HepG2 (cell line): ENCODE measurements around the gene BCORL1. TPM values are rescaled to one million over a fixed set of nuclear protein-coding genes. Genes with fewer than 3 reads are reported as not detected.

Source experiments
- ATAC-seq: fragments of 200-7000 bp; cut with Tn5 transposase; 3 replicates; pipeline ENCODE4 v1.9.1; 2020; ENCODE audit warnings: mild to moderate bottlenecking, moderate library complexity
- BruUV-seq: library from RNA; stranded (reverse); fragments of 400-500 nt; replicated peaks from 2 replicates; lab custom pipeline; 2021; lab: Mats Ljungman, UMichigan
- CTCF ChIA-PET: fragments of 300-600 bp; formaldehyde crosslinking; extraction: SDS; loops from one replicate; lab custom pipeline; 2021; ENCODE audit warnings: low total read pairs, inconsistent platforms, low intra/inter-chr PET ratio; lab: Yijun Ruan, JAX
- POLR2A ChIA-PET: fragments of 350-600 bp; sonication (Branson Sonifier 250); formaldehyde crosslinking; loops from one replicate; lab custom pipeline; 2020; ENCODE audit warnings: antibody characterized with exemption, inconsistent platforms; lab: Yijun Ruan, JAX
- DNase-seq: peaks from one replicate; pipeline ENCODE4 v3.0.0-alpha.2; 2015; ENCODE audit warnings: low spot score
- FAIRE-seq: peaks from 3 replicates; lab custom pipeline; 2011; peaks lifted over from hg19 to GRCh38; lab: Jason Lieb, UNC
- H2AFZ ChIP-seq: one replicate; pipeline ENCODE4 v1.6.1; 2011; ENCODE audit warnings: low read length, inconsistent platforms
- H3K27ac ChIP-seq: fragments of 300-600 bp; 3 replicates; pipeline ENCODE4 v1.8.0; 2011; ENCODE audit warnings: mixed run types, mild to moderate bottlenecking, mixed read lengths, low read length, inconsistent platforms; ENCODE audit not compliant: insufficient read depth; ENCODE audit errors: extremely low read length
- H3K27me3 ChIP-seq, 2 experiments: fragments of 200-600 bp in 1 of 2; 2 replicates in 1 of 2; 3 replicates in 1 of 2; pipeline versions ENCODE4 v1.6.0 to v1.8.0; 2011; ENCODE audit warnings: low read length in 2 of 2, mild to moderate bottlenecking in 2 of 2, moderate library complexity in 2 of 2, inconsistent platforms in 1 of 2; ENCODE audit not compliant: insufficient read depth in 2 of 2, control insufficient read depth in 1 of 2
- H3K36me3 ChIP-seq, 2 experiments: fragments of 200-600 bp in 1 of 2; replicated peaks in 1 of 2; 2 replicates in 1 of 2; 3 replicates in 1 of 2; pipeline versions ENCODE4 v1.5.1 to v1.8.0; 2011; ENCODE audit warnings: low read length in 2 of 2, inconsistent platforms in 1 of 2; ENCODE audit not compliant: insufficient read depth in 2 of 2, control insufficient read depth in 1 of 2
- H3K4me1 ChIP-seq: 2 replicates; pipeline ENCODE4 v1.5.1; 2012; ENCODE audit warnings: low read length, inconsistent platforms; ENCODE audit not compliant: insufficient read depth
- H3K4me2 ChIP-seq: 2 replicates; pipeline ENCODE4 v1.6.0; 2011; ENCODE audit warnings: low read depth, low read length, inconsistent platforms
- H3K4me3 ChIP-seq, 3 experiments: fragments of 200-600 bp in 1 of 3; sonication (generic), shearing (Covaris generic) in 1 of 3; replicated peaks in 1 of 3; 2 replicates each; pipeline ENCODE4 v1.5.1; 2011 to 2016; ENCODE audit warnings: low read length in 3 of 3, inconsistent platforms in 2 of 3, low read depth in 2 of 3, mild to moderate bottlenecking in 2 of 3, control low read depth in 1 of 3, mixed read lengths in 1 of 3; ENCODE audit not compliant: insufficient read depth in 1 of 3
- H3K79me2 ChIP-seq: one replicate; pipeline ENCODE4 v1.6.1; 2011; ENCODE audit warnings: low read length, inconsistent platforms; ENCODE audit not compliant: insufficient read depth
- H3K9ac ChIP-seq: 2 replicates; pipeline ENCODE4 v1.6.0; 2011; ENCODE audit warnings: mild to moderate bottlenecking, low read depth, low read length, inconsistent platforms; ENCODE audit not compliant: insufficient read depth
- H3K9me3 ChIP-seq: 2 replicates; pipeline ENCODE4 v1.5.1; 2012; ENCODE audit warnings: mild to moderate bottlenecking, low read length
- H4K20me1 ChIP-seq: 2 replicates; pipeline ENCODE4 v1.6.0; 2011; ENCODE audit warnings: inconsistent platforms, mild to moderate bottlenecking, low read length, moderate library complexity; ENCODE audit not compliant: insufficient read depth
- DNMT1 ChIP-seq: sonication (generic); formaldehyde crosslinking; IDR thresholded peaks from 2 replicates; pipeline ENCODE4 v1.5.1; 2020; ENCODE audit warnings: mild to moderate bottlenecking, missing genetic modification reagents
- GFI1 ChIP-seq: sonication (generic); formaldehyde crosslinking; IDR thresholded peaks from 2 replicates; pipeline ENCODE4 v1.5.0; 2020; ENCODE audit warnings: missing genetic modification reagents, mild to moderate bottlenecking, borderline replicate concordance
- GTF3A ChIP-seq: sonication (generic); formaldehyde crosslinking; conservative IDR thresholded peaks from 2 replicates; pipeline ENCODE4 v1.4.0; 2020; ENCODE audit warnings: mild to moderate bottlenecking, missing genetic modification reagents
- KDM2A ChIP-seq: sonication (generic); formaldehyde crosslinking; IDR thresholded peaks from 2 replicates; pipeline ENCODE4 v1.4.0; 2020; ENCODE audit warnings: low read depth, missing genetic modification reagents, borderline replicate concordance
- NR2F1 ChIP-seq, 2 experiments: fragments of 450-650 bp in 1 of 2; formaldehyde crosslinking in 1 of 2; IDR thresholded peaks; 2 replicates each; pipeline versions ENCODE4 v1.5.0 to v1.6.1; 2016 to 2020; ENCODE audit warnings: mild to moderate bottlenecking in 1 of 2, missing compliant biosample characterization in 1 of 2, missing genetic modification reagents in 1 of 2, moderate library complexity in 1 of 2
- NR3C1 ChIP-seq: sonication (generic); formaldehyde crosslinking; IDR thresholded peaks from 2 replicates; pipeline ENCODE4 v1.4.0; 2020; ENCODE audit warnings: missing genetic modification reagents
- PHF8 ChIP-seq: sonication (generic); formaldehyde crosslinking; IDR thresholded peaks from 2 replicates; pipeline ENCODE4 v1.5.0; 2020; ENCODE audit warnings: missing genetic modification reagents
- SMC3 ChIP-seq: IDR thresholded peaks from 2 replicates; pipeline ENCODE4 v1.6.1; 2011; ENCODE audit warnings: low read length, improper control_type of control experiment
- SYNCRIP ChIP-seq: fragments of 200-400 bp; formaldehyde crosslinking; IDR thresholded peaks from 2 replicates; pipeline ENCODE4 v1.6.1; 2018; ENCODE audit warnings: mild to moderate bottlenecking, low read depth, low read length; ENCODE audit not compliant: insufficient read depth
- ZGPAT ChIP-seq: IDR thresholded peaks from 2 replicates; pipeline ENCODE4 v1.6.1; 2016; ENCODE audit warnings: mild to moderate bottlenecking
- ZMAT5 ChIP-seq: sonication (generic); formaldehyde crosslinking; IDR thresholded peaks from 2 replicates; pipeline ENCODE4 v1.5.0; 2020; ENCODE audit warnings: mild to moderate bottlenecking, low read depth, missing genetic modification reagents, borderline replicate concordance
- ZNF224 ChIP-seq: sonication (generic); formaldehyde crosslinking; IDR thresholded peaks from 2 replicates; pipeline ENCODE4 v1.5.0; 2020; ENCODE audit warnings: mild to moderate bottlenecking, missing genetic modification reagents
- ZNF556 ChIP-seq: sonication (generic); formaldehyde crosslinking; IDR thresholded peaks from 2 replicates; pipeline ENCODE4 v1.4.0; 2020; ENCODE audit warnings: mild to moderate bottlenecking, missing genetic modification reagents, borderline replicate concordance
- ZNF780A ChIP-seq: sonication (generic); formaldehyde crosslinking; IDR thresholded peaks from 2 replicates; pipeline ENCODE4 v1.8.0; 2022; ENCODE audit warnings: mild to moderate bottlenecking, missing genetic modification reagents, moderate library complexity
- ZNF83 ChIP-seq: sonication (generic); formaldehyde crosslinking; IDR thresholded peaks from 2 replicates; pipeline ENCODE4 v1.4.0; 2020; ENCODE audit warnings: missing genetic modification reagents, mild to moderate bottlenecking, borderline replicate concordance
- WGBS: methylation state at CpG from one replicate; pipeline ENCODE4 v1.1.6; 2017; ENCODE audit warnings: low lambda C conversion rate; 5-methylcytosine and 5-hydroxymethylcytosine counted together
- in situ Hi-C: cut with HindIII; loops from 2 replicates; pipeline ENCODE4 v1.10.0; 2017; ENCODE audit warnings: low pct_unique_long_range_greater_than_20kb; ENCODE audit not compliant: extremely low pct_ligation_motif_present
- intact Hi-C: fragments of 100-400 bp; cut with micrococcal nuclease; formaldehyde crosslinking; loops from one replicate; pipeline ENCODE4 v1.10.0; 2022; ENCODE audit not compliant: unreplicated experiment
- polyA plus RNA-seq, 8 experiments: library from polyadenylated mRNA; depleted of rRNA in 3 of 8; stranded (reverse) in 7 of 8; unstranded in 1 of 8; fragments of >200 nt; fragmentation: Illumina TruSeq in 4 of 8; extraction: Trizol in 4 of 8; gene quantifications; 2 replicates each; pipeline versions ENCODE4 v1.2.1 to v1.2.3, GENCODE V29; 2011 to 2016; ENCODE audit warnings: low read depth in 4 of 8, missing spikeins in 1 of 8, mixed read lengths in 1 of 8; ENCODE audit not compliant: insufficient read depth in 1 of 8
- total RNA-seq, 5 experiments: library from RNA; depleted of rRNA; stranded (reverse); fragments of >200 nt; fragmentation: Illumina TruSeq; extraction: Trizol; gene quantifications; 2 replicates each; pipeline ENCODE4 v1.2.3, GENCODE V29; 2016; ENCODE audit warnings: low read depth in 1 of 5
- TF ChIP-seq, protein P1 (sequence below), 2 experiments: sonication (generic) in 1 of 2; formaldehyde crosslinking in 1 of 2; IDR thresholded peaks; 2 replicates each; pipeline versions ENCODE4 v1.4.0 to v1.6.1; 2018 to 2020; ENCODE audit warnings: missing genetic modification reagents in 2 of 2, borderline replicate concordance in 1 of 2, low read depth in 1 of 2, mild to moderate bottlenecking in 1 of 2, missing biosample characterization in 1 of 2
- TF ChIP-seq, protein P2 (sequence below): sonication (generic); formaldehyde crosslinking; IDR thresholded peaks from 2 replicates; pipeline ENCODE4 v1.4.0; 2020; ENCODE audit warnings: missing genetic modification reagents

BCORL1 gene
- total and polyA plus RNA-seq, 2 of the 13 experiments (the other 11 are each of a cell fraction or from before 2014, with no cell fraction given): 0.67 to 1.4 TPM

- TF ChIP-seq PHF8 (CRISPR knock-in tag): no peak
- no peak for TF ChIP-seq SYNCRIP
- no peak for TF ChIP-seq ZNF83 (CRISPR knock-in tag)
- no peak for TF ChIP-seq SMC3
- TF ChIP-seq ZNF224 (CRISPR knock-in tag): no peak
- no peak for TF ChIP-seq DNMT1
- no peak for TF ChIP-seq ZNF780A
- no peak for TF ChIP-seq NR3C1 (CRISPR knock-in tag)
- TF ChIP-seq, protein P1, sequence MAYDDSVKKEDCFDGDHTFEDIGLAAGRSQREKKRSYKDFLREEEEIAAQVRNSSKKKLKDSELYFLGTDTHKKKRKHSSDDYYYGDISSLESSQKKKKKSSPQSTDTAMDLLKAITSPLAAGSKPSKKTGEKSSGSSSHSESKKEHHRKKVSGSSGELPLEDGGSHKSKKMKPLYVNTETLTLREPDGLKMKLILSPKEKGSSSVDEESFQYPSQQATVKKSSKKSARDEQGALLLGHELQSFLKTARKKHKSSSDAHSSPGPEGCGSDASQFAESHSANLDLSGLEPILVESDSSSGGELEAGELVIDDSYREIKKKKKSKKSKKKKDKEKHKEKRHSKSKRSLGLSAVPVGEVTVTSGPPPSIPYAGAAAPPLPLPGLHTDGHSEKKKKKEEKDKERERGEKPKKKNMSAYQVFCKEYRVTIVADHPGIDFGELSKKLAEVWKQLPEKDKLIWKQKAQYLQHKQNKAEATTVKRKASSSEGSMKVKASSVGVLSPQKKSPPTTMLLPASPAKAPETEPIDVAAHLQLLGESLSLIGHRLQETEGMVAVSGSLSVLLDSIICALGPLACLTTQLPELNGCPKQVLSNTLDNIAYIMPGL (CRISPR knock-in tag; IDR thresholded peaks at IDR 0.05; ENCODE audit: borderline replicate concordance in 1 of 2, low read depth in 1 of 2): no peak
- TF ChIP-seq, all 625 proteins: peak for 0
Measured at GRCh38 chrX:129953881-129954280, 28.6 kb upstream of the BCORL1 start (continued).

GRCh38 chrX:129954804-129955203 is 27.6 kb upstream of the BCORL1 start:
- in situ Hi-C loops (no loop called here), intact Hi-C loops (no loop called here)
- Histone ChIP-seq H2AFZ (no peak overlapping the region), H3K36me3 (no peaks in the 10 kb centered on the region), H3K4me3 (no peak overlapping the region), H4K20me1 (no peaks in the 10 kb centered on the region), H3K9ac (no peak overlapping the region), H3K79me2 (no peaks in the 10 kb centered on the region), H3K27me3 (peaks cover 0 to 1% of the 10 kb centered on the region in 2 experiments; a peak in 1 of 5 replicates), H3K27ac (no peak overlapping the region), H3K4me1 (0 out of 2 replicates have a peak, but pooled peaks cover 11% of the 10 kb centered on the region), H3K9me3 (no peaks in the 10 kb centered on the region), H3K4me2 (no peak overlapping the region)
- BruUV-seq: no TSS peak
- whole genome bisulfite sequencing: 0% methylated on average over 1 of the region's 3 CpGs
- CTCF ChIA-PET: no interaction called here
- no peak for FAIRE-seq
- no peak for ATAC-seq
- DNase-seq: no peak
- POLR2A ChIA-PET: no interaction called here
- TF ChIP-seq ZGPAT (CRISPR knock-in tag) (no peak), ZNF556 (CRISPR knock-in tag) (no peak), NR2F1 (CRISPR knock-in tag; IDR thresholded peaks at IDR 0.05) (peak in 1 of 2 experiments; percentile 37; a peak in 1 of 4 replicates), GTF3A (CRISPR knock-in tag) (no peak), GFI1 (CRISPR knock-in tag) (peak; percentile 88), KDM2A (no peak), ZMAT5 (CRISPR knock-in tag) (no peak)
- TF ChIP-seq, protein P2, sequence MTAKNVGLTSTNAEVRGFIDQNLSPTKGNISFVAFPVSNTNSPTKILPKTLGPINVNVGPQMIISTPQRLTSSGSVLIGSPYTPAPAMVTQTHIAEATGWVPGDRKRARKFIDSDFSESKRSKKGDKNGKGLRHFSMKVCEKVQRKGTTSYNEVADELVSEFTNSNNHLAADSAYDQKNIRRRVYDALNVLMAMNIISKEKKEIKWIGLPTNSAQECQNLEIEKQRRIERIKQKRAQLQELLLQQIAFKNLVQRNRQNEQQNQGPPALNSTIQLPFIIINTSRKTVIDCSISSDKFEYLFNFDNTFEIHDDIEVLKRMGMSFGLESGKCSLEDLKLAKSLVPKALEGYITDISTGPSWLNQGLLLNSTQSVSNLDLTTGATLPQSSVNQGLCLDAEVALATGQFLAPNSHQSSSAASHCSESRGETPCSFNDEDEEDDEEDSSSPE (CRISPR knock-in tag): no peak
